Activated naive CD8-positive, alpha-beta T cell treated with anti-CD3 and anti-CD28 coated beads for 36 hours (primary cell): ENCODE measurements around the gene PXDN. TPM values are rescaled to one million over a fixed set of nuclear protein-coding genes. Genes with fewer than 3 reads are reported as not detected.

ENCODE experiments used
- DNase-seq: peaks from one replicate; pipeline ENCODE4 v3.0.0; 2021
- H3K27ac Mint-ChIP-seq: one replicate; pipeline ENCODE4 v1.8.0; 2022; ENCODE audit warnings: mild to moderate bottlenecking, moderate library complexity, mixed read lengths
- H3K27me3 Mint-ChIP-seq: one replicate; pipeline ENCODE4 v1.8.0; 2022; ENCODE audit warnings: mild to moderate bottlenecking, mixed read lengths
- H3K36me3 Mint-ChIP-seq: one replicate; pipeline ENCODE4 v1.8.0; 2021; ENCODE audit warnings: mild to moderate bottlenecking, mixed read lengths
- H3K4me1 Mint-ChIP-seq: one replicate; pipeline ENCODE4 v1.8.0; 2021; ENCODE audit warnings: mixed read lengths
- H3K4me3 Mint-ChIP-seq: one replicate; pipeline ENCODE4 v1.8.0; 2022; ENCODE audit warnings: mild to moderate bottlenecking, moderate library complexity, mixed read lengths
- H3K9me3 Mint-ChIP-seq: one replicate; pipeline ENCODE4 v1.8.0; 2022; ENCODE audit warnings: mixed read lengths
- total RNA-seq, 2 experiments: library from RNA; stranded (reverse); gene quantifications; one replicate each; pipeline ENCODE4 v1.2.3, GENCODE V29; 2021

Gene PXDN
- total RNA-seq, 2 experiments from 2014 or later, result 1.8 to 2.1 TPM

GRCh38 chr2:1751767-1752725, 7.7 kb upstream of the PXDN start:
- Mint-ChIP-seq H3K36me3 (peaks cover 5% of the 10 kb centered on the region), H3K9me3 (peaks cover 9% of the 10 kb centered on the region), H3K4me1 (peaks cover 6% of the 10 kb centered on the region), H3K27me3 (peaks cover 26% of the 10 kb centered on the region), H3K4me3 (no peak overlapping the region), H3K27ac (no peak overlapping the region)
- no peak for DNase-seq

GRCh38 chr2:1750933-1751766, 6.8 kb upstream of the PXDN start:
- peaks cover 9% of the 10 kb centered on the region for H3K9me3 Mint-ChIP-seq
- no peak overlapping the region for H3K27ac Mint-ChIP-seq
- DNase-seq, result peak; percentile 36
- no peak overlapping the region for H3K4me3 Mint-ChIP-seq
- peaks cover 6% of the 10 kb centered on the region for H3K4me1 Mint-ChIP-seq
- H3K27me3 Mint-ChIP-seq, result peaks cover 35% of the 10 kb centered on the region
- H3K36me3 Mint-ChIP-seq, result peaks cover 5% of the 10 kb centered on the region

GRCh38 chr2:1750270-1750932, 6.1 kb upstream of the PXDN start:
- DNase-seq, result no peak

GRCh38 chr2:1749489-1750119, 5.3 kb upstream of the PXDN start:
- Mint-ChIP-seq H3K4me1 (peaks cover 8% of the 10 kb centered on the region), H3K27ac (no peak overlapping the region)
- DNase-seq, result no peak

More at GRCh38 chr2:1750270-1750932, 6.1 kb upstream of the PXDN start:
- H3K27me3 Mint-ChIP-seq, result peaks cover 43% of the 10 kb centered on the region
- H3K36me3 Mint-ChIP-seq, result peaks cover 5% of the 10 kb centered on the region
- no peak overlapping the region for H3K27ac Mint-ChIP-seq
- H3K4me3 Mint-ChIP-seq, result no peak overlapping the region
- peaks cover 6% of the 10 kb centered on the region for H3K4me1 Mint-ChIP-seq
- H3K9me3 Mint-ChIP-seq, result peaks cover 9% of the 10 kb centered on the region

GRCh38 chr2:1748741-1749488, 4.6 kb upstream of the PXDN start:
- no peak for DNase-seq
- Mint-ChIP-seq H3K4me1 (peaks cover 8% of the 10 kb centered on the region), H3K36me3 (no peaks in the 10 kb centered on the region), H3K4me3 (no peak overlapping the region), H3K27ac (no peak overlapping the region), H3K27me3 (peaks cover 52% of the 10 kb centered on the region), H3K9me3 (no peaks in the 10 kb centered on the region)

More at GRCh38 chr2:1749489-1750119, 5.3 kb upstream of the PXDN start:
- H3K36me3 Mint-ChIP-seq, result no peaks in the 10 kb centered on the region
- peaks cover 51% of the 10 kb centered on the region for H3K27me3 Mint-ChIP-seq
- H3K4me3 Mint-ChIP-seq, result no peak overlapping the region
- H3K9me3 Mint-ChIP-seq, result peaks cover 3% of the 10 kb centered on the region

GRCh38 chr2:1748176-1748740, 3.9 kb upstream of the PXDN start:
- no peak for DNase-seq

GRCh38 chr2:1747065-1747941, 3.0 kb upstream of the PXDN start:
- H3K9me3 Mint-ChIP-seq, result no peaks in the 10 kb centered on the region
- H3K4me3 Mint-ChIP-seq, result no peak overlapping the region
- no peak overlapping the region for H3K27ac Mint-ChIP-seq
- no peaks in the 10 kb centered on the region for H3K36me3 Mint-ChIP-seq
- no peak for DNase-seq
- H3K27me3 Mint-ChIP-seq, result peaks cover 60% of the 10 kb centered on the region
- peaks cover 11% of the 10 kb centered on the region for H3K4me1 Mint-ChIP-seq

More at GRCh38 chr2:1748176-1748740, 3.9 kb upstream of the PXDN start:
- Mint-ChIP-seq H3K27ac (no peak overlapping the region), H3K36me3 (no peaks in the 10 kb centered on the region), H3K9me3 (no peaks in the 10 kb centered on the region), H3K4me1 (peaks cover 8% of the 10 kb centered on the region), H3K4me3 (no peak overlapping the region), H3K27me3 (peaks cover 52% of the 10 kb centered on the region)

GRCh38 chr2:1746174-1747064, 2.1 kb upstream of the PXDN start:
- Mint-ChIP-seq H3K4me1 (peaks cover 12% of the 10 kb centered on the region), H3K27ac (no peak overlapping the region), H3K4me3 (no peak overlapping the region), H3K27me3 (peaks cover 63% of the 10 kb centered on the region), H3K36me3 (no peaks in the 10 kb centered on the region), H3K9me3 (no peaks in the 10 kb centered on the region)
- DNase-seq, result no peak

- no peak for DNase-seq
- peak overlapping the region; percentile 68 for H3K4me3 Mint-ChIP-seq
- no peaks in the 10 kb centered on the region for H3K36me3 Mint-ChIP-seq
- no peak overlapping the region for H3K27ac Mint-ChIP-seq
- no peaks in the 10 kb centered on the region for H3K9me3 Mint-ChIP-seq
- H3K27me3 Mint-ChIP-seq, result peaks cover 63% of the 10 kb centered on the region
- H3K4me1 Mint-ChIP-seq, result peaks cover 6% of the 10 kb centered on the region
Observed at GRCh38 chr2:1745171-1746023, 1.1 kb upstream of the PXDN start.

GRCh38 chr2:1744151-1744445, 217 bp downstream of the PXDN start:
- Mint-ChIP-seq H3K4me1 (peaks cover 6% of the 10 kb centered on the region), H3K36me3 (no peaks in the 10 kb centered on the region), H3K9me3 (no peaks in the 10 kb centered on the region), H3K27ac (no peak overlapping the region), H3K4me3 (peak overlapping the region; percentile 29), H3K27me3 (peaks cover 60% of the 10 kb centered on the region)
- DNase-seq, result no peak

- H3K4me1 Mint-ChIP-seq, result peaks cover 6% of the 10 kb centered on the region
- H3K27me3 Mint-ChIP-seq, result peaks cover 57% of the 10 kb centered on the region
- no peak overlapping the region for H3K27ac Mint-ChIP-seq
- DNase-seq, result no peak
- H3K9me3 Mint-ChIP-seq, result no peaks in the 10 kb centered on the region
- H3K4me3 Mint-ChIP-seq, result peak overlapping the region; percentile 76
- no peaks in the 10 kb centered on the region for H3K36me3 Mint-ChIP-seq
Observed at GRCh38 chr2:1743396-1744150, 742 bp downstream of the PXDN start.
